IPS-18a (cell line): Measurements from ENCODE around the gene DBF4B.
"Not testable (repeated sequence)": the region's sequence is repeated elsewhere in the genome, so short reads cannot be mapped to it uniquely, and the experiment has no call there.

Source experiments
- H3K27ac ChIP-seq: one replicate; pipeline ENCODE4 v1.5.1; 2013; ENCODE audit warnings: low read length
- H3K27me3 ChIP-seq: one replicate; pipeline ENCODE4 v1.6.1; 2013; ENCODE audit warnings: mild to moderate bottlenecking, low read length; ENCODE audit not compliant: control insufficient read depth, insufficient read depth
- H3K36me3 ChIP-seq: one replicate; pipeline ENCODE4 v1.6.1; 2013; ENCODE audit warnings: low read depth, low read length; ENCODE audit not compliant: control insufficient read depth
- H3K4me1 ChIP-seq: one replicate; pipeline ENCODE4 v1.6.1; 2013; ENCODE audit warnings: low read depth, low read length; ENCODE audit not compliant: control insufficient read depth
- H3K4me3 ChIP-seq: one replicate; pipeline ENCODE4 v1.5.1; 2013; ENCODE audit warnings: low read length
- H3K9ac ChIP-seq: one replicate; pipeline ENCODE4 v1.6.1; 2013; ENCODE audit warnings: mild to moderate bottlenecking, low read length, moderate library complexity
- H3K9me3 ChIP-seq: one replicate; pipeline ENCODE4 v1.6.1; 2013; ENCODE audit warnings: low read depth, low read length; ENCODE audit not compliant: control insufficient read depth

Gene DBF4B

GRCh38 chr17:44708401-44709263 lies at the start of gene DBF4B:
TSS of gene DBF4B (plus strand) at chr17:44708665. CDS start at chr17:44708821, 156 bp downstream.
- H3K4me3 ChIP-seq = peak within 1 kb of the TSS; percentile 96
- no peaks in the 10 kb centered on the region for H3K4me1 ChIP-seq
- no peaks in the 10 kb centered on the region for H3K9me3 ChIP-seq
- H3K9ac ChIP-seq = peak within 1 kb of the TSS; percentile 81
- no peaks in the 10 kb centered on the region for H3K27me3 ChIP-seq
- no peaks in the 10 kb centered on the region for H3K36me3 ChIP-seq
- peak within 1 kb of the TSS; percentile 40 for H3K27ac ChIP-seq

GRCh38 chr17:44661835-44662234 lies 46.6 kb upstream of the DBF4B start:
- Histone ChIP-seq H3K4me1 (no peaks in the 10 kb centered on the region), H3K27me3 (peaks cover 12% of the 10 kb centered on the region), H3K4me3 (no peak overlapping the region), H3K27ac (no peak overlapping the region), H3K9me3 (no peaks in the 10 kb centered on the region), H3K9ac (no peak overlapping the region), H3K36me3 (peaks cover 2% of the 10 kb centered on the region)

GRCh38 chr17:44663095-44663494 lies 45.4 kb upstream of the DBF4B start:
- Histone ChIP-seq H3K9ac (no peak overlapping the region), H3K4me1 (no peaks in the 10 kb centered on the region), H3K27ac (no peak overlapping the region), H3K27me3 (no peaks in the 10 kb centered on the region), H3K9me3 (no peaks in the 10 kb centered on the region), H3K4me3 (no peak overlapping the region), H3K36me3 (peaks cover 5% of the 10 kb centered on the region)

- no peak overlapping the region for H3K9ac ChIP-seq
- H3K9me3 ChIP-seq = no peaks in the 10 kb centered on the region
- H3K36me3 ChIP-seq = peaks cover 5% of the 10 kb centered on the region
- H3K27me3 ChIP-seq = no peaks in the 10 kb centered on the region
- no peak overlapping the region for H3K4me3 ChIP-seq
- no peaks in the 10 kb centered on the region for H3K4me1 ChIP-seq
- no peak overlapping the region for H3K27ac ChIP-seq
These were observed 43.6 kb upstream of the DBF4B start for GRCh38 chr17:44664867-44665266.

- Histone ChIP-seq H3K27ac (no peak overlapping the region), H3K4me1 (no peaks in the 10 kb centered on the region), H3K9ac (no peak overlapping the region), H3K27me3 (no peaks in the 10 kb centered on the region), H3K4me3 (no peak overlapping the region), H3K9me3 (no peaks in the 10 kb centered on the region), H3K36me3 (peaks cover 5% of the 10 kb centered on the region)
These were observed 42.5 kb upstream of the DBF4B start for GRCh38 chr17:44666006-44666405.

- Histone ChIP-seq H3K27me3 (no peaks in the 10 kb centered on the region), H3K36me3 (peaks cover under 1% of the 10 kb centered on the region), H3K27ac (no peak overlapping the region), H3K9me3 (no peaks in the 10 kb centered on the region), H3K4me1 (no peaks in the 10 kb centered on the region), H3K9ac (no peak overlapping the region), H3K4me3 (no peak overlapping the region)
These were observed 35.9 kb upstream of the DBF4B start for GRCh38 chr17:44672479-44673093.

- no peaks in the 10 kb centered on the region for H3K4me1 ChIP-seq
- H3K27me3 ChIP-seq = no peaks in the 10 kb centered on the region
- no peak overlapping the region for H3K4me3 ChIP-seq
- H3K27ac ChIP-seq = no peak overlapping the region
- no peaks in the 10 kb centered on the region for H3K9me3 ChIP-seq
- peaks cover 7% of the 10 kb centered on the region for H3K36me3 ChIP-seq
- no peak overlapping the region for H3K9ac ChIP-seq
These were observed 34.6 kb upstream of the DBF4B start for GRCh38 chr17:44673893-44674292.

- peaks cover 24% of the 10 kb centered on the region for H3K36me3 ChIP-seq
- H3K27ac ChIP-seq = no peak overlapping the region
These were observed 31.3 kb upstream of the DBF4B start for GRCh38 chr17:44677136-44677535.

GRCh38 chr17:44683303-44683702 lies 25.2 kb upstream of the DBF4B start:
- peaks cover 38% of the 10 kb centered on the region for H3K36me3 ChIP-seq
- H3K27ac ChIP-seq, H3K4me1 ChIP-seq, H3K9ac ChIP-seq, H3K9me3 ChIP-seq, H3K27me3 ChIP-seq, H3K4me3 ChIP-seq: not testable (repeated sequence)

More at GRCh38 chr17:44677136-44677535, 31.3 kb upstream of the DBF4B start:
- no peaks in the 10 kb centered on the region for H3K27me3 ChIP-seq
- H3K9me3 ChIP-seq = no peaks in the 10 kb centered on the region
- no peak overlapping the region for H3K9ac ChIP-seq
- no peak overlapping the region for H3K4me3 ChIP-seq
- H3K4me1 ChIP-seq = no peaks in the 10 kb centered on the region

GRCh38 chr17:44687756-44688155 lies 20.7 kb upstream of the DBF4B start:
- Histone ChIP-seq H3K4me1 (peaks cover 5% of the 10 kb centered on the region), H3K9ac (no peak overlapping the region), H3K4me3 (no peak overlapping the region), H3K9me3 (no peaks in the 10 kb centered on the region), H3K36me3 (peaks cover 15% of the 10 kb centered on the region), H3K27me3 (no peaks in the 10 kb centered on the region), H3K27ac (no peak overlapping the region)

GRCh38 chr17:44688200-44688599 lies 20.3 kb upstream of the DBF4B start:
- Histone ChIP-seq H3K36me3 (peaks cover 11% of the 10 kb centered on the region), H3K27me3 (no peaks in the 10 kb centered on the region), H3K27ac (no peak overlapping the region), H3K4me1 (peaks cover 5% of the 10 kb centered on the region), H3K4me3 (peak overlapping the region; percentile 97), H3K9ac (no peak overlapping the region), H3K9me3 (no peaks in the 10 kb centered on the region)
